GM19238 (cell line): ENCODE data around the gene NEK9.

Experiments
- DNase-seq: peaks from one replicate; pipeline ENCODE4 v3.0.0; 2011; ENCODE audit warnings: low spot score; ENCODE audit not compliant: insufficient read length

Gene NEK9

GRCh38 chr14:75067212-75067611 is 59.6 kb downstream of the NEK9 start:
- DNase-seq, result no peak

GRCh38 chr14:75066691-75067090 is 60.2 kb downstream of the NEK9 start:
- no peak for DNase-seq

GRCh38 chr14:75064205-75064567 is 62.7 kb downstream of the NEK9 start:
- no peak for DNase-seq

- DNase-seq, result peak; percentile 74
Observed at GRCh38 chr14:75063491-75064204, 63.2 kb downstream of the NEK9 start, which contains the start of gene ACYP1. ACYP1 (minus strand) TSS chr14:75064024; CDS start chr14:75063553, 471 bp downstream.

- no peak for DNase-seq
Observed at GRCh38 chr14:75063013-75063412, 63.8 kb downstream of the NEK9 start.

- no peak for DNase-seq
Observed at GRCh38 chr14:75060420-75060819, 66.4 kb downstream of the NEK9 start.

- no peak for DNase-seq
Observed at GRCh38 chr14:75059642-75060041, 67.2 kb downstream of the NEK9 start.

- no peak for DNase-seq
Observed at GRCh38 chr14:75054421-75054820, 72.4 kb downstream of the NEK9 start.

- no peak for DNase-seq
Observed at GRCh38 chr14:75053396-75054291, 73.2 kb downstream of the NEK9 start.

- no peak for DNase-seq
Observed at GRCh38 chr14:75051556-75051899, 75.3 kb downstream of the NEK9 start.

GRCh38 chr14:75050852-75051555 is 75.8 kb downstream of the NEK9 start, which contains the start of gene MLH3:
MLH3 (minus strand) TSS chr14:75051467; CDS start chr14:75049655, 1,812 bp downstream.
- peak; percentile 76 for DNase-seq

GRCh38 chr14:75049731-75050201 is 77.1 kb downstream of the NEK9 start:
- no peak for DNase-seq

GRCh38 chr14:75049136-75049535 is 77.7 kb downstream of the NEK9 start:
- no peak for DNase-seq

- no peak for DNase-seq
Observed at GRCh38 chr14:75048101-75048500, 78.7 kb downstream of the NEK9 start.

GRCh38 chr14:75047506-75047905 is 79.3 kb downstream of the NEK9 start:
- no peak for DNase-seq

- no peak for DNase-seq
Observed at GRCh38 chr14:75046899-75047298, 79.9 kb downstream of the NEK9 start.

GRCh38 chr14:75046275-75046674 is 80.6 kb downstream of the NEK9 start:
- no peak for DNase-seq

- no peak for DNase-seq
Observed at GRCh38 chr14:75044752-75045151, 82.1 kb downstream of the NEK9 start.

- no peak for DNase-seq
Observed at GRCh38 chr14:75044322-75044721, 82.5 kb downstream of the NEK9 start.

GRCh38 chr14:75042035-75042434 is 84.8 kb downstream of the NEK9 start:
- DNase-seq, result no peak

- no peak for DNase-seq
Observed at GRCh38 chr14:75041613-75042012, 85.2 kb downstream of the NEK9 start.

- no peak for DNase-seq
Observed at GRCh38 chr14:75040959-75041358, 85.9 kb downstream of the NEK9 start.
